MCF 10A (cell line): ENCODE measurements around the gene PATL1. TPM values are rescaled to one million over a fixed set of nuclear protein-coding genes. Genes with fewer than 3 reads are reported as not detected.

Experiments used
- Bru-seq: library from RNA; stranded (reverse); fragments of 400-500 nt; gene quantifications from one replicate; lab custom pipeline; 2021; lab: Mats Ljungman, UMichigan
- BruChase-seq, 2 experiments: library from RNA; stranded (reverse); fragments of 400-500 nt; gene quantifications; one replicate each; lab custom pipeline; 2021; lab: Mats Ljungman, UMichigan
- BruUV-seq: library from RNA; stranded (reverse); fragments of 400-500 nt; replicated peaks from 2 replicates; lab custom pipeline; 2021; lab: Mats Ljungman, UMichigan
- CTCF ChIA-PET: fragments of 300-600 bp; sonication (Branson Sonifier 250); formaldehyde crosslinking; extraction: SDS; loops from one replicate; lab custom pipeline; 2021; ENCODE audit warnings: antibody characterized with exemption, inconsistent platforms; lab: Yijun Ruan, JAX
- POLR2A ChIA-PET: fragments of 300-600, 350-650 bp; sonication (Branson Sonifier 250); formaldehyde crosslinking; extraction: SDS; loops from one replicate; lab custom pipeline; 2020; ENCODE audit warnings: antibody characterized with exemption, inconsistent platforms; lab: Yijun Ruan, JAX
- DNase-seq: peaks from one replicate; pipeline ENCODE4 v3.0.0-alpha.2; 2018; ENCODE audit not compliant: unreplicated experiment
- H3K27ac Mint-ChIP-seq: one replicate; pipeline ENCODE4 v1.8.0; 2022; ENCODE audit warnings: mild to moderate bottlenecking, low read depth, mixed read lengths; ENCODE audit not compliant: unreplicated experiment
- H3K27me3 Mint-ChIP-seq: one replicate; pipeline ENCODE4 v1.8.0; 2022; ENCODE audit warnings: mixed read lengths; ENCODE audit not compliant: insufficient read depth, unreplicated experiment
- H3K36me3 Mint-ChIP-seq: one replicate; pipeline ENCODE4 v1.8.0; 2022; ENCODE audit warnings: mild to moderate bottlenecking, moderate library complexity, mixed read lengths; ENCODE audit not compliant: insufficient read depth, unreplicated experiment
- H3K4me1 Mint-ChIP-seq: one replicate; pipeline ENCODE4 v1.8.0; 2022; ENCODE audit warnings: mixed read lengths; ENCODE audit not compliant: insufficient read depth, unreplicated experiment
- H3K4me3 Mint-ChIP-seq: one replicate; pipeline ENCODE4 v1.8.0; 2022; ENCODE audit warnings: mild to moderate bottlenecking, moderate library complexity, mixed read lengths; ENCODE audit not compliant: unreplicated experiment
- H3K9me3 Mint-ChIP-seq: one replicate; pipeline ENCODE4 v1.8.0; 2022; ENCODE audit warnings: mixed read lengths; ENCODE audit not compliant: unreplicated experiment
- intact Hi-C: fragments of 100-400 bp; cut with micrococcal nuclease; formaldehyde crosslinking; loops from 2 replicates; pipeline ENCODE4 v1.14.1; 2022
- long read RNA-seq: library from polyadenylated mRNA; stranded (forward); transcript quantifications from one replicate; pipeline ENCODE4 v2.0.0, GENCODE V29; 2022
- total RNA-seq: library from RNA; stranded (reverse); gene quantifications from 2 replicates; pipeline ENCODE4 v1.2.3, GENCODE V29; 2022
- TF ChIP-seq, protein P1 (sequence below): fragments of 200-600 bp; IDR thresholded peaks from one replicate; pipeline ENCODE4 v1.8.0; 2022; ENCODE audit warnings: antibody characterized with exemption, mild to moderate bottlenecking; ENCODE audit not compliant: unreplicated experiment

PATL1 gene, protein sequence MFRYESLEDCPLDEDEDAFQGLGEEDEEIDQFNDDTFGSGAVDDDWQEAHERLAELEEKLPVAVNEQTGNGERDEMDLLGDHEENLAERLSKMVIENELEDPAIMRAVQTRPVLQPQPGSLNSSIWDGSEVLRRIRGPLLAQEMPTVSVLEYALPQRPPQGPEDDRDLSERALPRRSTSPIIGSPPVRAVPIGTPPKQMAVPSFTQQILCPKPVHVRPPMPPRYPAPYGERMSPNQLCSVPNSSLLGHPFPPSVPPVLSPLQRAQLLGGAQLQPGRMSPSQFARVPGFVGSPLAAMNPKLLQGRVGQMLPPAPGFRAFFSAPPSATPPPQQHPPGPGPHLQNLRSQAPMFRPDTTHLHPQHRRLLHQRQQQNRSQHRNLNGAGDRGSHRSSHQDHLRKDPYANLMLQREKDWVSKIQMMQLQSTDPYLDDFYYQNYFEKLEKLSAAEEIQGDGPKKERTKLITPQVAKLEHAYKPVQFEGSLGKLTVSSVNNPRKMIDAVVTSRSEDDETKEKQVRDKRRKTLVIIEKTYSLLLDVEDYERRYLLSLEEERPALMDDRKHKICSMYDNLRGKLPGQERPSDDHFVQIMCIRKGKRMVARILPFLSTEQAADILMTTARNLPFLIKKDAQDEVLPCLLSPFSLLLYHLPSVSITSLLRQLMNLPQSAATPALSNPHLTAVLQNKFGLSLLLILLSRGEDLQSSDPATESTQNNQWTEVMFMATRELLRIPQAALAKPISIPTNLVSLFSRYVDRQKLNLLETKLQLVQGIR
- total RNA-seq (42.6 and 49.6 TPM in 2 replicates), Bru-seq, nascent RNA (percentile 90 among the genes with signal in this experiment), BruChase-seq, experiment 1, labeled RNA remaining after a 6-hour chase (percentile 93 among the genes with signal in this experiment), BruChase-seq, experiment 2, labeled RNA remaining after a 2-hour chase (percentile 90 among the genes with signal in this experiment)
- long read RNA-seq, full-length matches to known transcripts: 4 of 15 reads
- long read RNA-seq, partial matches to known transcripts: 3 of 15 reads
- long read RNA-seq, other reads (novel, unspliced or antisense): 8 of 15 reads

DNA sequence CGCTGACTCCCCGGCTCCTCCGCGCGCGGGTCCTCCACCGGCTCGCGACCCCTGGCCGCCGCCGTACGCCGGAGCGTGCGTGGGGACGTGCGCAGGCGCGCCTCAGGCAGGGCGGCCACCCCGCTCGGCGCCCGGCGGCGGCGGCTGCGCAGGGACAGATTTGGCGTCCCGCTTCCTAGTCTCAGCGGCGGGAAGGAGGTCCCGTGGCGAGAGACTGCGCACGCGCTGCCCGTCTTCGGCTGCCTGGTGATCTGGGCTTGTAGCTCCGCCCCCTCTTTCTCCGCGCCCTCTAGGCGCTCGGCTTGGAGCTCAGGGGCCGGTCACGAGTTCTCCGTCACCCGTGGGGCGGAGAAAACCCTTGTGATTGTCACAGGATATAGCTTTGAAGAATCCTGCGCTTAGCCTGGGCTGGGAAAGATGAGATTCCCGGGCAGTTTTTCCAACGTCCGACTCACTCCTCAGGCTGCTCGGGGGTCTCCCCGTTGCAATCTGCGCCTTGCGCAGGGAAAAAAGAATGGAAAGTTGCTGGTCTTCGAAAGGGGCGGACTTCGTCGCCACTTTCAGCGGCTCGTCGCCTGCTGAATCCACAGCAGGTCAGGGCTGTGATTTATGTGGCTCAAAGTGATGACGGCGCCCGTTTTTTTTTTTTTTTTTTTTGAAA is at the start of gene PATL1:
PATL1 (minus strand) TSS at position 88 of the 661 bp plus-strand sequence. CDS start 142 bp downstream, outside the sequence.
- peaks cover 35% of the 10 kb centered on the region for H3K36me3 Mint-ChIP-seq
- H3K4me3 Mint-ChIP-seq: peak within 1 kb of the TSS; percentile 95
- intact Hi-C loops: loop anchor here (1.0 to 2.0 kb wide), 5 partner anchors 52 to 134 kb away; partner anchors contain the start of gene STX3
- peaks cover 27% of the 10 kb centered on the region for H3K4me1 Mint-ChIP-seq
- H3K27me3 Mint-ChIP-seq: no peaks in the 10 kb centered on the region
- POLR2A ChIA-PET: interaction anchor here (0.6 to 6.6 kb wide), 32 partner anchors 8 to 1095 kb away, joined by 3 to 79 read pairs (median 4); partner anchors contain the start of genes MRPL16, OSBP and STX3
- TF ChIP-seq, protein P1, sequence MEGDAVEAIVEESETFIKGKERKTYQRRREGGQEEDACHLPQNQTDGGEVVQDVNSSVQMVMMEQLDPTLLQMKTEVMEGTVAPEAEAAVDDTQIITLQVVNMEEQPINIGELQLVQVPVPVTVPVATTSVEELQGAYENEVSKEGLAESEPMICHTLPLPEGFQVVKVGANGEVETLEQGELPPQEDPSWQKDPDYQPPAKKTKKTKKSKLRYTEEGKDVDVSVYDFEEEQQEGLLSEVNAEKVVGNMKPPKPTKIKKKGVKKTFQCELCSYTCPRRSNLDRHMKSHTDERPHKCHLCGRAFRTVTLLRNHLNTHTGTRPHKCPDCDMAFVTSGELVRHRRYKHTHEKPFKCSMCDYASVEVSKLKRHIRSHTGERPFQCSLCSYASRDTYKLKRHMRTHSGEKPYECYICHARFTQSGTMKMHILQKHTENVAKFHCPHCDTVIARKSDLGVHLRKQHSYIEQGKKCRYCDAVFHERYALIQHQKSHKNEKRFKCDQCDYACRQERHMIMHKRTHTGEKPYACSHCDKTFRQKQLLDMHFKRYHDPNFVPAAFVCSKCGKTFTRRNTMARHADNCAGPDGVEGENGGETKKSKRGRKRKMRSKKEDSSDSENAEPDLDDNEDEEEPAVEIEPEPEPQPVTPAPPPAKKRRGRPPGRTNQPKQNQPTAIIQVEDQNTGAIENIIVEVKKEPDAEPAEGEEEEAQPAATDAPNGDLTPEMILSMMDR: no peak
- CTCF ChIA-PET: interaction anchor here (0.5 to 2.6 kb wide), 12 partner anchors 8 to 1334 kb away, joined by 3 to 16 read pairs (median 4); partner anchors contain the start of gene STX3
- no TSS peak for BruUV-seq
- H3K27ac Mint-ChIP-seq: peak within 1 kb of the TSS; percentile 98
- peak; percentile 98 for DNase-seq
- no peaks in the 10 kb centered on the region for H3K9me3 Mint-ChIP-seq

DNA sequence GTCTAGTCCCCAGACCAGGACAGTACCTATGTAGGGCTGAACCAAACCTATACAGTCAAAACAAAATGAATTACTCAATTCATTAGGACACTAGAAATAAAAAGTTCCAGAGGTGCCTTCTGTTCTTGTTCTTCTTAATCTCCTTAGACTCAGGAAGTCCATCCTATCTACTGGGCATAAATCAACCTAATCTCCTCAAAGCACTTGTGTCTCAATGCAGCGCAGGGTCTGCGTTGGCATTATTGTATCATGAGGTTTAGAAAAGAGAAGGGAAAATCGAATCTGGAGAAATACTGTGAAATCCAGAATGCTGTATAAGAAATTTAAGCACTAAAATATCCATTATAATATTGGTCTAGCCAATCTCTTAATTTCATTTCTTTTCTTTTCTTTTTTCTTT is 47.2 kb upstream of the PATL1 start:
- H3K36me3 Mint-ChIP-seq: no peaks in the 10 kb centered on the region
- intact Hi-C loops: no loop called here
- DNase-seq: no peak
- H3K4me1 Mint-ChIP-seq: no peaks in the 10 kb centered on the region
- ChIA-PET POLR2A (no interaction called here), CTCF (no interaction called here)
- TF ChIP-seq, protein P1: no peak
- H3K4me3 Mint-ChIP-seq: no peak overlapping the region
- H3K27ac Mint-ChIP-seq: no peak overlapping the region
- BruUV-seq: no TSS peak
- no peaks in the 10 kb centered on the region for H3K9me3 Mint-ChIP-seq
- no peaks in the 10 kb centered on the region for H3K27me3 Mint-ChIP-seq

DNA sequence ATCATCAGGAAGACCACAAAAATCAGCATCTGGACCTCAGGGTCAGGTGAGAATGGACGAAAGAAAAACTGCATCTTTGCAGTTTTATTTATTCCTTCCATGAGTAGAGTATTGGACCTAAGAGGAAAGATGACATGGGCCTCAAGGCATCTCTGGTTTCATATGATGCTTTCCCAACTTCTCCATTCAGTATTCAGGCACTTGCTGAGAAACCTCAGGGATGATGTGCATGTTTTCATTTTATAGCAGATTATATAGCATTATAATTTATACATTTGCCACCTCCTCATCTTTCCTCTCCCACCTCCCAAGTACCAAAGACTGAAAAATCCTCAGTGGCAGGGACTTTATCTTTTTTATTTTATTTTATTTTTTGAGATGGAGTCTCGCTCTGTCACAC is 44.9 kb upstream of the PATL1 start, which contains the start of gene OR10V1:
OR10V1 (minus strand) TSS at position 101 of the 400 bp plus-strand sequence; CDS start at position 101, 0 bp downstream.
- H3K9me3 Mint-ChIP-seq: no peaks in the 10 kb centered on the region
- H3K36me3 Mint-ChIP-seq: no peaks in the 10 kb centered on the region
- no peak within 1 kb of the TSS for H3K27ac Mint-ChIP-seq
- no peaks in the 10 kb centered on the region for H3K4me1 Mint-ChIP-seq
- intact Hi-C loops: no loop called here
- CTCF ChIA-PET: no interaction called here
- TF ChIP-seq, protein P1: no peak
- BruUV-seq: no TSS peak
- no peak within 1 kb of the TSS for H3K4me3 Mint-ChIP-seq
- DNase-seq: no peak
- POLR2A ChIA-PET: no interaction called here
- H3K27me3 Mint-ChIP-seq: no peaks in the 10 kb centered on the region
